Stimulated activated CD8-positive, alpha-beta memory T cell treated with anti-CD3 and anti-CD28 coated beads, Interleukin-12 subunit alpha, Interleukin-12 subunit beta, amount 100 ng/mL, for 24 hours (primary cell): ENCODE data around the gene MYO7B.

Source experiments
- DNase-seq: peaks from one replicate; pipeline ENCODE4 v3.0.0-alpha.2; 2020; ENCODE audit errors: extremely low read depth

The MYO7B gene

DNA sequence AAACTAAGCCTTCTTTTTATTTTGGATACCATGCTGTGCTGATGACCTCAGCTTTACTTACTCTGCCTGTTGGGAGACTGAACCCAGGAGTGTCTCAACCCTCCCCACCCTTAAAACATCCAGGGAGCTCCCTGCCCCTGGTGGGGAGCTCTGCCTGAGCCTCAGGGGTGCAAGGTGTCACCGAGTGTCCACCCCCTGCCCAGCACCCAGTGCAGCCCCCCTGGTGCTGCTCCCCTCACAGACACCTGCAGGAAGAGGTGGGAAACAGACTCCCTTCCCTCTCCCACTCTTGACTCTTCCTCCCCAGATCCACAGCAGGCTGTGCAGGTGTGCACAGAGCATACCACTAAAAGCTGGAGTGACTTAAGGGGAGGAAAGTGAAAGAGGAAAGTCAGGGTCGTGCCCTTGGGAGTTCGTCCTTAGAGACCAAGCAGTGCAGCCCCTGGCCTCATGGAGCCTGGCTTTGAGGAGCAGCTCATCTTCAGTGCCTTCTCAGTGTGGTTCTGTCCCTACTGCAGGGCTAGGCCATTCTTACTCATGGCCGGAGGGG lies 51.3 kb downstream of the MYO7B start:
- no peak for DNase-seq

DNA sequence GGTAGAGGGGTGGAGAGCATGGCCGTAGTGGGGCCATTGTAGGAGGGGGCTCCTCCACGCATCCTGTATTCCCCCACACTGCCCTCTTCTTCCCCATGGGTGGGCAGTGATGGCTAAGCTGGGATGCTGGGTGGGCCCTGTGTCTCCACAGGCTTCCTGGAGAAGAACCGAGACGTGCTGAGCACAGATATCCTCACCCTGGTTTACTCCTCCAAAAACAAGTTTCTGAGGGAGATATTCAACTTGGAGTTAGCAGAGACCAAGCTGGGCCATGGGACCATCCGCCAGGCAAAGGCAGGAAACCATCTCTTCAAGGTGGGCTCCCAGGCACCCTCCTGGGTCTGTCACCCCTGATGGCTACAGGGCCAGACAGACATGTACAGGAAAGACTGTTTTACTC lies 52.8 kb downstream of the MYO7B start:
- DNase-seq, result no peak

DNA sequence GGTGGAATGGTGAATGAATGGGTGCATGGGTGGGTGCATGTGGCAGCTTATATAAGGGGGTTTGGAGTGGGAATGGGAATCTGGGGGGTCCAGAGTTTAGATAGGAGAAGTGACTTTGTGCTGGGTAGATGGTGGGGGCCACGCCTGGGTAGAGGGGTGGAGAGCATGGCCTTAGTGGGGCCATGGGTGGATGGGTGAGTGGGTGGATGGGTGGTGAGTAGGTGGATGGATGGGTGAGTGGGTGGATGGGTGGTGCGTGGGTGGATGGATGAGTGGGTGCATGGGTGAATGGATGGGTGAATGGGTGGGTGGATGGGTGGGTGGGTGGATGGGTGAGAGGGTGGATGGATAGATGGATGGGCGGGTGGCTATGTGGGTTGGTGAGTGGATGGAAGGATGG lies 53.9 kb downstream of the MYO7B start:
- no peak for DNase-seq

DNA sequence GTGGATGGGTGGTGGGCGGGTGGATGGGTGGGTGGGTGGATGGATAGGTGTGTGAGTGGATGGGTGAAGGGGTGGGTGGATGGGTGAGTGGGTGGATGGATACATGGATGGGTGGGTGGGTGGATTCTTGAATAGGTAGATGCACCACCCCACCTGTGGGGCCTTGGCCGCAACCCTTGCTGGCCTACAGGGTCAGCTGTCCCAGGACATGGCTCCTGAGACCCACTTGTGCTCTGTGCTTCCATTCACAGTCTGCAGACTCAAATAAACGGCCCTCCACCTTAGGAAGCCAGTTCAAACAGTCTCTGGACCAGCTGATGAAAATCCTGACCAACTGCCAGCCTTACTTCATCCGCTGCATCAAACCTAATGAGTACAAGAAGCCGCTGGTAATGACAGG lies 54.4 kb downstream of the MYO7B start:
- DNase-seq, result no peak

DNA sequence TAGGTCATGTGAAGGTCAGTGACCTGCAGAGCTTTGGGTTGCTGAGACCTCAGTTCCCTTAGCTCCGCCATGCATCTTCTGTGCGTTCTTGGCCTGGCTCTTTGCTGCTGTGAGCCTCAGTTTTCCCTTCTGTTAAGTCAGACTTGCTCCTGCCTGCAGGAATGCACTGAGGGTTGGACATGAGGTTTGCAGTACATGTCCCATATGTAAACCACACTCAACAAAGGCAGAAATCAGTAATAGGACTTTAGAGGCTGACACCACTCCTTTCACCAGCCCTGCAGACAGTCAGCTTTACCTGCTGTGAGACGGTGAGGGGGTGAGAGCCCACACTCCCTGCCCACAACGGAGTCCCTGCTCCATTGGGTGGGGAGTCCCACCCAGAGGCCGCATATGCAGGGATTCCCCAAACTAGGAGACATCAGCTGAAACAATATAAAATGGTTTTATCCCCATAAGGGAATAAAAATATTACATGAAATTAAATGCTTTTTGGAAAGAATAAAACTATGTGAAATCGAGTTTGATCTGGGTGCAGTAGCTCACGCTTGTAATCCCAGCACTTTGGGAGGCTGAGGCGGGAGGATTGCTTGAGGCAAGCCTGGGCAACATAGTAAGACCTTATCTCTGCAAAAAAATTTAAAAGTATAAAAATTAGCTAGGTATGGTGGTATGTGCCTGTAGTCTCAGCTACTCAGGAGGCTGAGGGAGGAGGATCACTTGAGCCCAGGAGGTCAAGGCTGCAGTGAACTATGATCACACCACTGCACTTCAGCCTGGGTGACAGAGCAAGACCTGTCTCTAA lies 55.1 kb downstream of the MYO7B start:
- DNase-seq, result no peak

DNA sequence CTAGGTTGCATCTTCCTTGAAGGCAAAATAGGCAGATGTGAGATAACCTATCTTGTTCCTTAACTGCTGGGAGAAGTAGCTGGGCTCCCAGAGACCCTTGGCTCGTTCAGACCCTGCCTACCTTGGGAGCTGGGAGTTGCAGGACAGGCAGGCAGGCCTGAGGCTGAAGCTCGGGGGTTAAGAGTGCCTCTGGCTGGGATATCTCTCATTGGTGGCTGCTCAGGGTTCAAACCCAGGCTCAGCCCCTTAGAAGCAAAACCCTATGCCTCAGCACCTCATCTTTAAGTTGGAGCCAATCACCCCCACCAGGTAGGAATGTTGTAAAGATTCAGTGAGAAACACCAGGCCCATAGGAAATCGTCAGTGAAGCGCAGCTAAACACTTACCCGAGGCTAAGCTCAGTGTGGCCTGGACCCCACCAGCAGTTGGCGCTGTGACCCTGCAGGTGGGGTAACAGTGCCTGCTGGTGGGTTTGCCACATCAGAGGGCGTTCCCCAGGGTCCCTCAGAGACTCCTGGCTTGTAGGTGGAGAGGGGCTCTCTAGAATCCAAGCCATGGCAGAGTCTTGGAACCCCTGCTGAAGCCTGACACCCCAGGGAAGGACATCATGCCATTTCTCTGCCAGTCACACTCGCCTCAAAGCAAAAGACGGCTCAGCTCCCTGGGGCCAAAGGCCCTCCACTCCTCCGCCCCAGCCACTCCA lies 55.9 kb downstream of the MYO7B start:
- peak; percentile 14 for DNase-seq

DNA sequence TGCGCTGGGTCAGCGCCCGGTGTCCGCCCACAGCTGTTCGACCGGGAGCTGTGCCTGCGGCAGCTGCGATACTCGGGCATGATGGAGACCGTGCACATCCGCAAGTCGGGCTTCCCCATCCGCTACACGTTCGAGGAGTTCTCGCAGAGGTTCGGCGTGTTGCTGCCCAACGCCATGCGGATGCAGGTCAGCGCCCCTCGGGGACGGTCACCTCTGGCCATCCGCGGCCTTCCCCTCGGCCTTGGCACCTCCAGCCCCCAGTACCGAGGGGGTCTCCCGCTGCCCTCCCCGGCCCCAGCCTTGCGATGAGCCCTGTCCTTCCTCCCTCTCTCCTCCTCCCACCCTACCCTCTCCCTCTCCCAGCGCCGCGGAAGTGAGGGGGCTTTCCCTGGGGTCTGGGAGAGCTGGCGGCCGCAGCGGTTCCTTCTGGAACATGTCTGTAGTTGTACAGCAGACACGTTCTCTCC lies 57.3 kb downstream of the MYO7B start:
- no peak for DNase-seq

DNA sequence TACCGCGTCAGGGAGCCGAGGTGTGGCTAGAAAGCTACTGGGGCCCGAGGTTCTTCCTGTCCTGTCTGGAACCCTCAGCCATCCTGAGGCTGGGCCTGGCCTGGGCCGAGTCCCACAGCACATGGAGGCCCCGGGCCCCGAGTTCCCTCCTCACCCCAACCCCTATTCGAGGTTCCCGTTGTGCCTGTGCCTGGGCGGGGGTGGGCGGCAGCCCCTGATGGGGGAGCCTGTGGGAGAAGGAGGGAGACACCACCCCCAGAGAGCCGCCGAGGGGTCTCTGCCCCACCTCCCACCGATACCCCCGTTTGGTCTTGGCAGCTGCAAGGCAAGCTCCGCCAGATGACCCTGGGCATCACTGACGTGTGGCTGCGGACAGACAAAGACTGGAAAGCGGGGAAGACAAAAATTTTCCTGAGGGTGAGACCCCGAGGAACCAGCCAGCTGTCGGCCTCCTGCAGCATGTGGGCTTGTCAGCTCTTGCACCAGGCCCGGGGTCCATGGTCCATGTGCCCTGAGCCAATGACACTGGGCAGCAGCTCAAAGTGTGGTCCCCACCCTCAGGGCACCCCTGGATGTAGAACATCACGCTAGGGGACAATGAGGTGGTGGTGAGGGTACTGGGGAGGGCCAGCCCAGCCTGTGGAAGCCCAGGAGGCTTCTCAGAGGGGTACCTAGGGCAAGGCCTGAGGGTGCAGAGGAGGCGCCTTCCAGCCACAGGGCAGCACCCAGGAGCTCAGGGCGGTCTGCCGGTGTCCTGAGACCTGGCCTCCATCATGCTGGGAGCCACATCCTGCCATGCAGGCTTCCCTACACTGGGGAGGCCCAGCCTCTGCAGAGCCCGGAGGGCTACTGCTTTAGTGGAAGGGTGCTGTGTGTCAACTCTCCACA lies 58.0 kb downstream of the MYO7B start:
- DNase-seq, result no peak

DNA sequence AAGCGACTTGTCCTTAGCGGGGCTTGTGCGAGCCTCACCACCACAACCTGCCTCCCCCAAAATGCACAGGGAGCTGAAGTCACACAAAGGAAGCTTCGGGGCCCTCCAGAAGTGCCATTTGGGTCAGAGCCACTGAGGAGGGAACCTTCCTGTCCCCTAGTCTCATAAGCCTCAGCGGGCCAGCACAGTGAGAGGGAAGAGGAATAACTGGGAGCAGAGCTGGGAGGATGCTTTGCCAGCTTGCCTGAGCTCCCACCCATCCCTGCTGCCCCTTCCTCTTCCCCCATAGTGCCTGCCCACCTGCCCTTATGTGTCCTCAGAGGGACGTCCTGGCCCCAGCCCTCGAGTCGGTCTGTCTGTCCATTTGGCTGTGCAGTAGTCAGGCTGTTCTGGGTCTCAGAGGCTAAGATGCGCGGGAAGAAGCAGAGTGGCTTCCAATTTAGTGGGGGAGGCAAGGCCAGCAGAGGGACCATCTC lies 58.7 kb downstream of the MYO7B start:
- no peak for DNase-seq

DNA sequence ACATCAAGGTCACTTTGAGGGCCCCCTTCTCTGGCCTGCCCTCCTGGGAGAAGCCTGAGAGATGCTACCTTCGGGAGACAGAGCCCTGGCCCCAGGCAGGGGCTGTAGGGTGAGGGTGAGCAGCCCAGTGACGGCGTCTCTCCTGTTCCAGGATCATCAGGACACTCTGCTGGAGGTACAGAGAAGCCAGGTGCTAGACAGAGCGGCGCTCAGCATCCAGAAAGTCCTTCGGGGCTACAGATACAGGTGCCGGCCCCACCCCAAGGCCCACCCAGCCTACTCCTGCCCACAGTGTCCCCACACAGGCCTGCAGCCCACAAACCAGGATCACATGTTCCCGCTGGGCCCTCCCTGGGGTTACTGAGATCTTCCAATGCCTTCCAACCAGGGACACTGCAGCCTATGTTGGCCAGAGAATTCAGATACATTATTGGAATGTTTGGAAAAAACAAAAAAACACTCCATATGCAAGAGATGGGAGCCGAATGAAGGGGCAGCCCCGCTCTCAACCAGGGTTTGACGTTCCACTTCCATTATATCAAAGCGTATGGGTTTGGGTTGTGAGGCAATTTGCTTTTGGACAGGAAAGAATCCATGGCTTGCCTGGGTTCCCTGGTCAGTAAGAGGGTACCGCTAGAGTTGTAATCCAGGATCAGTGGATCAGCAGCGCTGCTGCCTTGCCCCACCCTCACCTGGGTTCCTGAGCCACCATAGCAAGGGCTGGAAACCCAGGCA lies 61.0 kb downstream of the MYO7B start:
- no peak for DNase-seq

DNA sequence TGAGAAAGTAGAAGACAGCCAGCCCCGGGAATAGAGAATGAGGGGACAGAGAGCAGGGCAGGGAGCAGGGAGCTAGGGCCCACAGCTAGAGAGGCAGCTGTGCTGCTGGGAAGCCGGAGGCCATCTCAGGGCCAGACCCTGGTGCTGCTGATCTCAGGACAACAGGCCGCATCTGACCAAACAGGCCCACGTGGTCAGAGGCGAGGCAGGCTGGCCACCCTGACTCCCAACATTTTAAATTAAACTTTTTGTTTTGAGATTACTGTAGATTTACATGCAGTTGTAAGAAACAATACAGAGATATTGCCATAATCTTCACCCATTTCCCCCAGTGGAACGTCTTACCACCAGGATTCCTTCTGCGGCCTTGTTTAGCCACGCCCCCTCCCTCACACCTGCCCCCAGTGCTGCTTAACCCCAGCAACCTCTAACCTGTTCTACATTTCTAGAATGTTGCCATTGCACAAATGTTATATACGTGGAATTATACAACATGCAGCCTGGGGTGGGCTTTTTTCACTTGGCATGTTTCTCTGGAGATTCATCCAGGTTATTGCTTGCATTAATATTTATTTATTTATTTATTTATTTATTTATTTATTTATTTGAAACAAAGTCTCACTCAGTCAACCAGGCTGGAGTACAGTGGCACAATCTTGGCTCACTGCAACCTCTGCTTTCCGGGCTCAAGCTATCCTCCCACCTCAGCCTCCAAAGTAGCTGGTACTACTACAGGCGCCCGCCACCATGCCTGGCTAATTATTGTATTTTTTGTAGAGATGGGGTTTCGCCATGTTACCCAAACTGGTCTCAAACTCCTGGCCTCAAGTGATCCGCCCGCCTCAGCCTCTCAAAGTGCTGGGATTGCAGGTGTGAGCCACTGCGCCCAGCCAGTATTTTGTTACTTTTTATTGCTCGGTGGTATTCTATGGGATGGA lies 61.8 kb downstream of the MYO7B start:
- no peak for DNase-seq

DNA sequence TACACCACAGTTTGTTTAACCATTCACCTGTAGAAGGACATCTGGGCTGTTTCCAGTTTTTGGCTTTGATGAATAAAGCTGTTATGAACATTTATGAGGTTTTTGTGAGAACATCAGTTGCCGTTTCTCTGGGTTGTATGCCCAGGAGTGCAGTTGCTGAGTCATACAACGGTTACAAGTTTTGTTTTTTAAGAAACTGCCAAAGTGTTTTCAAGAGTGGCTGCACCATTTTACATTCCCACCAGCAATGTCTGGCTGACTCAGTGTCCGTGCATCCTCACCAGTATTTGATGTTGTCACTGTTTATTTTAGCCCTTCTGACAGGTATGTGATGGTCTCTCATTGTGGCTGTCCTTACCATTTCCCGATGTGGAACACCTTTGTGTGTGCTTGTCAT lies 62.5 kb downstream of the MYO7B start:
- no peak for DNase-seq

DNA sequence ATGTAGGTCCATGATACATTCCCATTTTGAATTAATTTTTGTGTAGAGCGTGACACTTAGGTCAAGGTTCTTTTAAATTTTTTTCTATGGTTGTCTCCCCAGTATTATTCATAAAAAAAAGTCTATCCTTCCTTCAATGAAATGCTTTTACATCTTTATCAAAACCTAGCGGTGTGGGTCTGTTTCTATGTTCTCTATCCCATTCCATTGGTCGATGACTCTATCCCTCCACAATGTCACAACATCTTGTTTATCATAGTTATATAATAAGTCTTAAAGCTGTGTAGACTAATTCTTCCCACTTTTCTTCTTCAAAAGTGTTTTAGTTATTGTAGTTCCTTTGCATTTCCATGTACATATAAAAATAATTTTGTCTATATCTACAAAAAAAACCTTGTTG lies 63.2 kb downstream of the MYO7B start:
- no peak for DNase-seq

DNA sequence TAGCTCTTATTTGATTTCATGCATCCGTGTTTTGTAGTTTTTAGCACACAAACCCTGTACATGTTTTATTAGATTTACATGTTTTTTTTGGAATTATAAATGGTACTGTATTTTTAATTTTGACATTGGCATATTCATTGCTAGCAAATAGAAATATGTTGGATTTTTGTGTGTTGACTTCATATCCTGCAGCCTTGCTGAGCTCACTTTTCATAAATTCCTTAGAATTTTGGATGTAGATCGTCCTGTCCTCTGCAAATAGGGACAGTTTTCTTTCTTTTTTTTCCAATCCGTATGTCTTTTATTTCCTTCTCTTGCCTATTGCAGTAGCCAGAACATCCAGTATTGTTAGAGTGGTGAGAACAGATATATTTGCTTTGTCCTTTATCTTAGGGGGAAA lies 63.7 kb downstream of the MYO7B start:
- no peak for DNase-seq

DNA sequence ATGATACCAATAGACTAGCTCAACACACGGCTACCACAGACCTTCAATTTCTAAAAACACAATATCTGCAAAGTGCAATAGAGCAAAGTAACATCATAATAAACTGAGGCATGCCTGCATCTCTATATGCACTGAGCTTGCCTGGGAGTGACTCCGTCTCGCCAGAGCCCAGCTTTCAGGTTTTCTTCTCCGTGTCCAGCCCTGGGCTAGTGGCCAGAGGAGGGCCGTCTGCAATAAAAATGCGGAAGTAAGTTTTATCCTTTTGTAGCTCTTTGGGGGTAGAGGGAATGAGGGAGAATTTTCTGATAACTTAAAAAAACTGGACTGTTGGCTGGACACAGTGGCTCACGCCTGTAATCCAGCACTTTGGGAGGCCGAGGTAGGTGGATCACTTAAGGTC lies 69.5 kb downstream of the MYO7B start:
- DNase-seq, result no peak

DNA sequence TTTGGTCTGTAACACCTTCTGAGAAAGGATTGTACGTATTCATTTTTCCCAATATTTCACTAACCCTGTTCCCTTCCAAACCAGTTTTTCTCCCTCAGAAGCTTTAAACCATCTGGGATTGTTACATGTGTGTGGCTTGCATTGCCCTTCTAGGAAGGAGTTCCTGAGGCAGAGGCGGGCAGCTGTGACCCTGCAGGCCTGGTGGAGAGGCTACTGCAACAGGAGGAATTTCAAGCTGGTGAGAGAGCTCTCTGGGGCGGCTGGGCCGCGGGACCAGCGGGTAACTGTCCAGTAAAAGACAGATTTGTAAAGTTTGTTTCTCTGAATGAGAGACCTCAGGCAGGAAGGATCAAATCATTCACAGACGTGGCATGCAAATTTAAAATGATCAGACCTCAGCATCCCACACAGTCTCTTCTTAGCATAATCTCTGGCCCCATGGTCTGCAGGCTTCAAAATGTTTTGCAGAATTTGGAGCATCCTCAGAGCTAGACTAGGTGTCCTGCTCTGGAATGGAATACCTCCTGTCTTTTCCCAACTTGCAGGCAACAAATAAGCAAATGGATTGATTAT lies 70.3 kb downstream of the MYO7B start:
- no peak for DNase-seq

DNA sequence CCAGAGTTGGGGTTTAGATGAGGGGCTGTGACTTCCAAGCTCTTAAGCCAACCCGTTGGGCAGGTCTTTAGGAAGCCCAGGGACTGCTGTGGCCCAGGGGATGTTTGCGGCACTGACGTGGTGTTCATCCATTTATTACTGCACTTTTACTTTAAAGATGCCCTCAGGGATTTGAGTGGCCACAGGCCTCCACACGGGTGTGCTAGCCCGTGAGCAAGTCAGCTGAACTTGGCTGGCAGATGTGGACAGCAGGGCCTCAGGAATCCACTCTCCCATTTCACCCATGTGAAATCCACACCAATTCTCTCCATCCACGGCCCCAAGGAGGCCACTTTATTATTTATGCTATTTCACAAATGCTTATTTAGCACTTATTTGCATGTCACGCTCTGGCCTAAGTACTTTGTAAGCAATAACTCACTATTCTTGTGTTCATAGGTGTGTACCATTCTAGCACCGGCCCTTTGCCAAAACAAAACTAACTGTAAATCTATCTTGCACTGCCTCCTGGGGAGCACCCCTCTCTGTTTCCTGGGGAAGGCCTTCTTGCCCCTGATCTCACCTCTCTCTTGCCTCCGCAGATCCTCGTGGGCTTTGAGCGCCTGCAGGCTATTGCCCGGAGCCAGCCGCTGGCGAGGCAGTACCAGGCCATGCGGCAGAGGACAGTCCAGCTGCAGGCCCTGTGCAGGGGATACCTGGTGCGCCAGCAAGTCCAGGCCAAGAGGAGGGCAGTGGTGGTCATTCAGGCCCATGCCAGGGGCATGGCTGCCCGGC lies 71.3 kb downstream of the MYO7B start:
- no peak for DNase-seq

DNA sequence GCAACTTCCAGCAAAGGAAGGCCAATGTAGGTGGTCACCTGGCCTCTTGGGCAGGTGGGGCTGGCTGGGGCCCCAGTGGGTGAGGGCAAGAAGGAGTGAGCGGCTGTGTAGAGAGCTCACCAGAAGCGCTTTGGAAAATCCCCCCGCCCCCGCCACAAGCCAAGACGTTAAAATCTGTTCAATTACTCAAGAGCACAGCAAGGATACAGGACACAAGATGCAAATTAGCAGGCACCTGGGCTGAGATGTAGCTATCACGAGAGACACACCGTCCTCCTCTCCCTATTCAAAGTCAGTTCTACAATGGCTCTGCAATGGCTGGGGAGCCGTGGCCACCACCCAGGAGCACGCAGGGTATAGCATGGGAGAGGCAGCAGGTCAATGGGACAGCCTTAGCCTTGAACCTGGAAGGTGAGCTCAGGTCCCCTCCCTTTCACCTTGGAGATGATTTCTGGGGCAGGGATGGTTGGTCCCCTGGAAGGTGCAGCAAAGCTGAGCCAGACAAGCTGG lies 72.0 kb downstream of the MYO7B start:
- no peak for DNase-seq
